Measurements from ENCODE around the gene NR3C1. TPM values are rescaled to one million over a fixed set of nuclear protein-coding genes. Genes with fewer than 3 reads are reported as not detected.

Gene NR3C1
- total RNA-seq, 1 donor from 2014 or later: 101 TPM

DNA sequence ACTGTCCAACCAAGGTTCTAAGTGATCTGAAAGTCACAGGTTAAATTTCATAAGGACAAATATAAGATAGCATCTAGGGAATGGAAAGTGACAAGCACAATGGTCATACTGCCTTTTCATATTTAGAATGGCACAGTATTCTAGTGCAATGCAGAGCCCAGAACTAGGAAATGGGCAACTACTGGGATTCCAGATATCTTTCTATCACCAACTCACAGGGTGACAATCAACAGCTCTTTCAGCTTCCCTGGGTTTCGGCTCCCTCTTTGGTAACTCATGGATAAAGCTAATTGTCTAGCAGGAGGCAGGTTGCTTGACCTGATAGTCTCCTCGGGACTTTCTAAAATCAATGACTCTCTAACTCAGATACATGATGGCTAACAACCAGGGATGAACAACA is 60.4 kb downstream of the NR3C1 start:
- H3K27me3 ChIP-seq: no peaks in the 10 kb centered on the region
- no peaks in the 10 kb centered on the region for H3K9me3 ChIP-seq
- H3K4me3 ChIP-seq: no peak overlapping the region
- no peak overlapping the region for H3K27ac ChIP-seq
- H3K36me3 ChIP-seq: no peaks in the 10 kb centered on the region
- ATAC-seq: no peak
- DNase-seq: no peak
- intact Hi-C loops (cut with DNase I): no loop called here
- TF ChIP-seq, protein P1, sequence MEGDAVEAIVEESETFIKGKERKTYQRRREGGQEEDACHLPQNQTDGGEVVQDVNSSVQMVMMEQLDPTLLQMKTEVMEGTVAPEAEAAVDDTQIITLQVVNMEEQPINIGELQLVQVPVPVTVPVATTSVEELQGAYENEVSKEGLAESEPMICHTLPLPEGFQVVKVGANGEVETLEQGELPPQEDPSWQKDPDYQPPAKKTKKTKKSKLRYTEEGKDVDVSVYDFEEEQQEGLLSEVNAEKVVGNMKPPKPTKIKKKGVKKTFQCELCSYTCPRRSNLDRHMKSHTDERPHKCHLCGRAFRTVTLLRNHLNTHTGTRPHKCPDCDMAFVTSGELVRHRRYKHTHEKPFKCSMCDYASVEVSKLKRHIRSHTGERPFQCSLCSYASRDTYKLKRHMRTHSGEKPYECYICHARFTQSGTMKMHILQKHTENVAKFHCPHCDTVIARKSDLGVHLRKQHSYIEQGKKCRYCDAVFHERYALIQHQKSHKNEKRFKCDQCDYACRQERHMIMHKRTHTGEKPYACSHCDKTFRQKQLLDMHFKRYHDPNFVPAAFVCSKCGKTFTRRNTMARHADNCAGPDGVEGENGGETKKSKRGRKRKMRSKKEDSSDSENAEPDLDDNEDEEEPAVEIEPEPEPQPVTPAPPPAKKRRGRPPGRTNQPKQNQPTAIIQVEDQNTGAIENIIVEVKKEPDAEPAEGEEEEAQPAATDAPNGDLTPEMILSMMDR (IDR thresholded peaks at IDR 0.05): no peak
- H3K4me1 ChIP-seq: peaks cover 43% of the 10 kb centered on the region

DNA sequence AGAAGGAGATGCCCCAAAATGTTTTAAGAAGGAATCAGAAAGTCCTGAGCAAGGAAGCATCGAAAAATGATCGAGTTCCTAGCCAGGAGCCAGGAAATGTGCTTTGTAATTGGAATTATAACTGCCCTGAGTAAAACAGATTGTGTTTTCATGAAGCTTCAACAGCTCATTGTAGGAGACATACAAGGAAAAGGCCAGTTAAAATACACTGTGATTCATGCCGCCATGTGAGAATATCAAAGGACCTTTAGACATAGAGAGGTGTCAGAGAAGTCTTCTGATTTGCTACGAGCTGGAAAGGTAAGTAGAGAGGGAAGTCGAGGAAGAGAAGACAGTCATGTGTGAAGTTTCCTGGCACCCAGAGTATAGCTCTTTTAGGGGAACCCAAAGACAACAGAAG is 60.9 kb downstream of the NR3C1 start:
- Histone ChIP-seq H3K4me3 (no peak overlapping the region), H3K27ac (no peak overlapping the region), H3K27me3 (no peaks in the 10 kb centered on the region), H3K36me3 (no peaks in the 10 kb centered on the region), H3K9me3 (no peaks in the 10 kb centered on the region), H3K4me1 (peaks cover 38% of the 10 kb centered on the region)
- ATAC-seq (no peak), DNase-seq (no peak)
- TF ChIP-seq, protein P1 (IDR thresholded peaks at IDR 0.05): no peak
- intact Hi-C loops (cut with DNase I): no loop called here

DNA sequence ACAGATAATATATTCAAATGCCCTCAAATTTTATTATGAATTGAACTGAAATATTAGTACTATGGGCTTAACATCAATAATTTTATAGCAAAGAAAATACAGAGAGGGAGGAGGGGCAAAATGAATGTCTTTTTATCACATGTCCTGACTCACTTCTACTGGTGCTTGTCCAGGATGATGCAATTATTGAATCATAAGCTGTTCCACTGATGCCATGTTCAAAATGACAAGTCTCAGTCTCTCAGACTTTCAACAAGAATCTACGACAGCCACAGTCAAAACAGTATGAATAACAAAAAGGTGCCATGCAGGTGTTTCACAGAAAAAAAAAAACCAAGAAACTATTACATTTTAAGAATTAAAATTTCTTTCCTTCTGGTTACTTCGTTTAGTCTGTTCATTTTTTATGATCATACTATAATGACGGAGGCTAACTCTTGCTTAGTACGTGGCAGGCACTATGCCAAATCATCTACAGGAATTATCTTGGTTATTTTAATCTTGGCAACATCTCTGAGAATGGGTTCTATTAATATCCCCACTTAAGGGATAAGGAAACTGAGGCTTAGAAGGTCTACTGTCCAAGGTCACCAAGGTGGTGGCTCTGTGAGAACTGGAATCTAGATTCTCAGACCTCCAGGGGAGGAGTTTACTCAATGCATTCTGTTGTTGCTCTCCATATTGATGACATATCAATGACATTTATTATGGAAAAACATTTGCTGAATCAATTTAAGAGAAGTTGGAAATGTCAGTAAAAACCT is 61.5 kb downstream of the NR3C1 start:
- Histone ChIP-seq H3K27ac (no peak overlapping the region), H3K9me3 (no peaks in the 10 kb centered on the region), H3K4me1 (peaks cover 32% of the 10 kb centered on the region), H3K36me3 (no peaks in the 10 kb centered on the region), H3K4me3 (no peak overlapping the region), H3K27me3 (no peaks in the 10 kb centered on the region)
- DNase-seq (no peak), ATAC-seq (no peak)
- TF ChIP-seq, protein P1 (IDR thresholded peaks at IDR 0.05): no peak
- intact Hi-C loops (cut with DNase I): no loop called here

DNA sequence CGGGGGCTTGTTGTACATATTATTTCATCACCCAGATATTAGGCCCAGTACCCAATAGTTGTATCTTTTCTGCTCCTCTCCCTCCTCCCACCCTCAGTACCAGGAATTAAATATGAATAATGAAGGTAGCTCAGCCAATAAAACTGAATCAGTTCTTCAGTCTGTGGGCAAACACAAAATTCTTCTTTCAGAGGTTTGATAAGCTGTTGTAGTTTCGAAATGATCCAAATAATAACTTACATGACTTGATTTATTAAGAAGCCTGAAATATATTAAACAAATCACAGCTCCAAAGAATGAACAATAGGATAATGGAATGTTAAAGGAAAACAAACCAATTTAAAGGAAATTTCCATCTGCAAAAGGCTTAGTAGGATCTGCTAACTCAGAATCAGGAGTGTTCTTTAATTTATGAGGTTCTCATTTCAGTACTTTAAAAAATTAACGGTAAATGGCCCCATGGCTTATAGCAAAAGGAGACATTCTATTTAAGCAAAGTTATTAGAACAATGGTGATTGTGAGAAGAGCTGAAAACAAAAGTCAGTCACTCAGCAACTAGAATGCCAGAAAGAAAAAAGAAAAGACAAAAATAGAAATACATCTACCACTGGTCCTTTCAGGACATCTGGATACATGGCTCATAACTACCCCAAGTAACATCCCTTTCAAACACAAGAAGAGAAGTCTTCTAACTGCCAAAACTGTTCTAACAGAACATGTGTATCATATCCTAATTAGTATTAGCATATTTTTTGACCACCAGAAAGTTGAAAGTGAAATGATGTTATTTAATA is 62.4 kb downstream of the NR3C1 start:
- H3K36me3 ChIP-seq: no peaks in the 10 kb centered on the region
- no peaks in the 10 kb centered on the region for H3K9me3 ChIP-seq
- no peaks in the 10 kb centered on the region for H3K27me3 ChIP-seq
- peaks cover 24% of the 10 kb centered on the region for H3K4me1 ChIP-seq
- DNase-seq (no peak), ATAC-seq (no peak)
- TF ChIP-seq, protein P1 (IDR thresholded peaks at IDR 0.05): no peak
- intact Hi-C loops (cut with DNase I): no loop called here
- H3K4me3 ChIP-seq: no peak overlapping the region
- no peak overlapping the region for H3K27ac ChIP-seq

DNA sequence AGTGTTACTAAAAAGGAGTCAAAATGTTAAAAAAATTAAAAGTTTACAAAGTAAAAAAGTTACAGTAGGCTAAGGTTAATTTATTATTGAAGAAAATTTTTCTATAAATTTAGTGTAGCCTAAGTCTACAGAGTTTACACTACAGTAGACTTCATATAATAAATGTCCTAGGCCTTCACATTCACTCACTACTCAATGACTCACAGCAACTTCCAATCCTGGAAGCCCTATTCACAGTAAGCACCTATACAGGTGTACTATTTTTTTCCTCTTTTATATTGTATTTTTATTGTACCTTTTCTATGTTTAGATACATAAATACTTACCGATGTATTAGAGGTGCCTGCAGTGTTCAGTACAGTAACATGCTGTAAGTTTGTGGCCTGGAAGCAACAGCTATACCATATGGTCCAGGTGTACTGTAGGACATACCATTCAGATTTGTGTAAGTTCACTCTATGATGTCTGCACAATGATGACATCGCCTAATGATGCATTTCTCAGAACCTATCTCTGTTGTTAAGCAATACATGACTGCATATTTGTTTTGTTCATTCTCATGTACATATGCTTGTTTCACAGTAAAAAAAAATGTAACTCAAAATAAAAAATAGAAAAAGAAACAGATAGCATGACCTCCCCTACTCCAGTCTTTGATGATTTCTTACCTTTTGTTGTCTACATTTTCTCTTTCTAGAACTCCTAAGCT is 64.7 kb downstream of the NR3C1 start:
- Histone ChIP-seq H3K9me3 (no peaks in the 10 kb centered on the region), H3K4me3 (no peak overlapping the region), H3K4me1 (peaks cover 25% of the 10 kb centered on the region), H3K36me3 (no peaks in the 10 kb centered on the region), H3K27ac (no peak overlapping the region), H3K27me3 (no peaks in the 10 kb centered on the region)
- ATAC-seq (no peak), DNase-seq (no peak)
- intact Hi-C loops (cut with DNase I): no loop called here
- TF ChIP-seq, protein P1 (IDR thresholded peaks at IDR 0.05): no peak
